HEK293T (cell line): ENCODE measurements around the gene TSPAN9.

Experiments
- SP1 ChIP-seq: fragments of 450-650 bp; IDR thresholded peaks from 2 replicates; pipeline ENCODE4 v1.6.1; 2017
- TF ChIP-seq, protein P1 (sequence below): fragments of 450-650 bp; IDR thresholded peaks from 2 replicates; pipeline ENCODE4 v1.6.1; 2016

DNA sequence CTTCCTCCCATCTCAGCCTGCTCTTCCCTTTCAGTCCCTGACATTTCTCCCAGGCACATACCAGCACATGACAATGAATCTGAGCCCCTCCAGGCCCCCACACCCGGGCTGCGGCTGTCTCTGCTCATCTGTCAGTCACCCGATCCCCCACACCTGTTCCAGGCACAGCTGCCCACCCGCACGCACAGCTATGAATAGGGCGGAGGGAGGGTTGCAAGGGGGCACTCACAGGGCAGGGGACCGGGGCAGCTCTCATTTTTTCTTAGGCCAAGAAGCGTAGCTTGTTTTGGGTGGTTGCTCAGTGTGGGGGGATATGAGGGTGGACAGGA is 43.7 kb upstream of the TSPAN9 start:
- TF ChIP-seq, protein P1, sequence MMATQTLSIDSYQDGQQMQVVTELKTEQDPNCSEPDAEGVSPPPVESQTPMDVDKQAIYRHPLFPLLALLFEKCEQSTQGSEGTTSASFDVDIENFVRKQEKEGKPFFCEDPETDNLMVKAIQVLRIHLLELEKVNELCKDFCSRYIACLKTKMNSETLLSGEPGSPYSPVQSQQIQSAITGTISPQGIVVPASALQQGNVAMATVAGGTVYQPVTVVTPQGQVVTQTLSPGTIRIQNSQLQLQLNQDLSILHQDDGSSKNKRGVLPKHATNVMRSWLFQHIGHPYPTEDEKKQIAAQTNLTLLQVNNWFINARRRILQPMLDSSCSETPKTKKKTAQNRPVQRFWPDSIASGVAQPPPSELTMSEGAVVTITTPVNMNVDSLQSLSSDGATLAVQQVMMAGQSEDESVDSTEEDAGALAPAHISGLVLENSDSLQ = no peak
- no peak for TF ChIP-seq SP1
